Measurements from ENCODE around the gene FTSJ1. TPM values are rescaled to one million over a fixed set of nuclear protein-coding genes. Genes with fewer than 3 reads are reported as not detected.

The FTSJ1 gene
- total RNA-seq, 2 experiments from 2014 or later = 54.7 to 66.1 TPM

DNA sequence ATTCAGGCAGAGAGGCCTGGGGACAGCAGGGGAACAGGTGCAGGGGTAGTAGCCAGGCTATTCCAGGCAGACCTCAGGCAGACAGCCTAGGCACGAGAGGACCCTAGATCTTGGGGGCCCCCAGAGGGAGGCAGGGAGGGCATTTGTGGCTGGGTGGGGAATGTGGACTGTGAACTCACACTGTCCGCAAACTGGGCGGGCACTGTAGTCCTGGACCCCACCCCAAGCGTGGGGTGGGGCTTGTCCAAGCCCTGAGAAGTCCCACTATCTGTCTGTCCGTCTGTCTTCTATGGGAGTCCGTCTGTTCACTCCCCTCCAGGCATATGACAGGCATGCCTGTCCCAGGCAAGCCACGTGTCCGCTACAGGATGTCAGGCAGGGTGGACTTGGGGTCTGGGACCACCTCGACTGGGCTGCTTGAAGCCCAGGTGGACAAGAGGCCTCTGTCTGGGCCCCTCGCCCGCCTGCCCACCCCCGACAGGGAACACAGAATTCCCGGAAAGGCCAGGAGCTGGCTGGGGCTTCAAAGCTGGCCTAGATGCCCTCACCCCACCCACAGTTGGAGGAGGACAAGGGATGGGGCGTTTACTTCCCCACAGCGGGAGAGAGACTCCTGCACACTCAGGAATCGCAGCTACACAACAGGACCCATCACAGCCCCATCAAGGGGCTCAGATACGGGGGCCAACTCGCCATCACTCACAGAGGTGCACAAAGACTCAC, 5.7 kb upstream of the FTSJ1 start, which contains the start of gene SLC38A5:
Gene SLC38A5, minus strand, starts transcription at position 151 of the 723 bp plus-strand sequence. CDS start 2,336 bp downstream, outside the sequence.
- TF ChIP-seq, protein P1, sequence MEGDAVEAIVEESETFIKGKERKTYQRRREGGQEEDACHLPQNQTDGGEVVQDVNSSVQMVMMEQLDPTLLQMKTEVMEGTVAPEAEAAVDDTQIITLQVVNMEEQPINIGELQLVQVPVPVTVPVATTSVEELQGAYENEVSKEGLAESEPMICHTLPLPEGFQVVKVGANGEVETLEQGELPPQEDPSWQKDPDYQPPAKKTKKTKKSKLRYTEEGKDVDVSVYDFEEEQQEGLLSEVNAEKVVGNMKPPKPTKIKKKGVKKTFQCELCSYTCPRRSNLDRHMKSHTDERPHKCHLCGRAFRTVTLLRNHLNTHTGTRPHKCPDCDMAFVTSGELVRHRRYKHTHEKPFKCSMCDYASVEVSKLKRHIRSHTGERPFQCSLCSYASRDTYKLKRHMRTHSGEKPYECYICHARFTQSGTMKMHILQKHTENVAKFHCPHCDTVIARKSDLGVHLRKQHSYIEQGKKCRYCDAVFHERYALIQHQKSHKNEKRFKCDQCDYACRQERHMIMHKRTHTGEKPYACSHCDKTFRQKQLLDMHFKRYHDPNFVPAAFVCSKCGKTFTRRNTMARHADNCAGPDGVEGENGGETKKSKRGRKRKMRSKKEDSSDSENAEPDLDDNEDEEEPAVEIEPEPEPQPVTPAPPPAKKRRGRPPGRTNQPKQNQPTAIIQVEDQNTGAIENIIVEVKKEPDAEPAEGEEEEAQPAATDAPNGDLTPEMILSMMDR (conservative IDR thresholded peaks at IDR 0.05; ENCODE audit: low read length) = no peak
- TF ChIP-seq EZH2phosphoT487 (IDR thresholded peaks at IDR 0.05; ENCODE audit: borderline replicate concordance, low read depth, low read length) = no peak
- Histone ChIP-seq H3K27ac (ENCODE audit: low read depth, low read length, poor library complexity, severe bottlenecking) (peak within 1 kb of the TSS; percentile 64), H3K4me3 (ENCODE audit: low read depth, low read length, poor library complexity, severe bottlenecking) (peak within 1 kb of the TSS; percentile 94), H2AFZ (ENCODE audit: low read length) (peak within 1 kb of the TSS; percentile 92), H3K36me3 (ENCODE audit: insufficient read depth, low read length) (peaks cover 20% of the 10 kb centered on the region), H3K4me1 (ENCODE audit: insufficient read depth, low read length, poor library complexity, severe bottlenecking) (peaks cover 24% of the 10 kb centered on the region), H4K20me1 (ENCODE audit: insufficient read depth, low read length) (no peaks in the 10 kb centered on the region), H3K9me2 (ENCODE audit: insufficient read depth, low read length) (no peaks in the 10 kb centered on the region), H3K4me2 (ENCODE audit: low read length) (peak within 1 kb of the TSS; percentile 88), H3K9me3 (ENCODE audit: low read length) (no peaks in the 10 kb centered on the region), H3K79me2 (ENCODE audit: insufficient read depth, low read depth, low read length) (peaks cover 24% of the 10 kb centered on the region)
- DNase-seq (ENCODE audit: low spot score) = no peak
- ChIA-PET CTCF (ENCODE audit: unreplicated experiment) (no interaction called here), POLR2A (interaction anchor here (0.7 kb wide), 1 partner anchor 101 kb away, joined by 3 read pairs; no protein-coding TSS in a partner anchor)
- intact Hi-C loops (cut with micrococcal nuclease; ENCODE audit: unreplicated experiment) = no loop called here
- no TSS peak for BruUV-seq (replicated peaks)

DNA sequence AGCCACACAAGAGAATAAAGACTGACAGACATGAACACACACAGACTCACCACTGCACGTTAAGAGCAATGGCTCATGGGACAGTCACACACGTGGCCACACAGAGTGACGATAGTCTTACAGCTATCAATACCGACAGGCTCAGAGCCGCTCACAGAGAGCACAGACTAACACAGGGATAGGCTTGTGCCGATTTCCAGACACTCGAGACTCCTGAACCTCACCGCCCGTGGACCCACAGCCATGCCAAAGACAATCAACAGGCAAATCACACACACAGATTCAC, 5.2 kb upstream of the FTSJ1 start:
- CTCF ChIA-PET (ENCODE audit: unreplicated experiment) = no interaction called here
- no peak overlapping the region for H2AFZ ChIP-seq (ENCODE audit: low read length)
- H3K4me3 ChIP-seq (ENCODE audit: low read depth, low read length, poor library complexity, severe bottlenecking) = no peak overlapping the region
- no peaks in the 10 kb centered on the region for H3K9me2 ChIP-seq (ENCODE audit: insufficient read depth, low read length)
- peaks cover 15% of the 10 kb centered on the region for H3K36me3 ChIP-seq (ENCODE audit: insufficient read depth, low read length)
- no peak overlapping the region for H3K27ac ChIP-seq (ENCODE audit: low read depth, low read length, poor library complexity, severe bottlenecking)
- peaks cover 28% of the 10 kb centered on the region for H3K79me2 ChIP-seq (ENCODE audit: insufficient read depth, low read depth, low read length)
- intact Hi-C loops (cut with micrococcal nuclease; ENCODE audit: unreplicated experiment) = no loop called here
- H4K20me1 ChIP-seq (ENCODE audit: insufficient read depth, low read length) = no peaks in the 10 kb centered on the region
- H3K4me2 ChIP-seq (ENCODE audit: low read length) = no peak overlapping the region
- no peak for DNase-seq (ENCODE audit: low spot score)
- TF ChIP-seq, protein P1 (conservative IDR thresholded peaks at IDR 0.05; ENCODE audit: low read length) = no peak
- TF ChIP-seq EZH2phosphoT487 (IDR thresholded peaks at IDR 0.05; ENCODE audit: borderline replicate concordance, low read depth, low read length) = no peak
- peaks cover 24% of the 10 kb centered on the region for H3K4me1 ChIP-seq (ENCODE audit: insufficient read depth, low read length, poor library complexity, severe bottlenecking)
- H3K9me3 ChIP-seq (ENCODE audit: low read length) = no peaks in the 10 kb centered on the region
- no TSS peak for BruUV-seq (replicated peaks)
- POLR2A ChIA-PET = no interaction called here

DNA sequence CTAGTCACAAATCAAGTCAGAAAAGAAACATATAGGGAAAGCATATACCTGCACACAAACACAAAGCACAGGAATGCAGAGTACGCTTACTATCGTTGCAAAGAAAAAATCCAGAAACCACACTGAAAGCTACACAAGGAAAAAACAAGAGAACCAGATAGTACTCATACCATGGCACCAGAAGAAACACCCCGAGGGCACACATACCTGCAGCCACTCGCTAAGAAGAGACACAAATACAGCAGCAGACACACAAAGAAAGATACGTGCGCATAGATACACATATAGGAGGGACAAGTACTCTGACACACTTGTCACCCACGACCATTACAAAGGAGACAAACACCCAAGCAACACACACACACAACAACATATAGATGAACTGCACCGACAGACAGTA, 4.5 kb upstream of the FTSJ1 start:
- Histone ChIP-seq H3K4me3 (ENCODE audit: low read depth, low read length, poor library complexity, severe bottlenecking) (no peak overlapping the region), H3K79me2 (ENCODE audit: insufficient read depth, low read depth, low read length) (peaks cover 33% of the 10 kb centered on the region), H3K27ac (ENCODE audit: low read depth, low read length, poor library complexity, severe bottlenecking) (no peak overlapping the region), H3K9me3 (ENCODE audit: low read length) (no peaks in the 10 kb centered on the region), H4K20me1 (ENCODE audit: insufficient read depth, low read length) (no peaks in the 10 kb centered on the region), H3K36me3 (ENCODE audit: insufficient read depth, low read length) (peaks cover 8% of the 10 kb centered on the region; the same call in 1 of the 2 replicates), H2AFZ (ENCODE audit: low read length) (no peak overlapping the region), H3K4me1 (ENCODE audit: insufficient read depth, low read length, poor library complexity, severe bottlenecking) (peaks cover 24% of the 10 kb centered on the region), H3K4me2 (ENCODE audit: low read length) (no peak overlapping the region), H3K9me2 (ENCODE audit: insufficient read depth, low read length) (no peaks in the 10 kb centered on the region)
- no TSS peak for BruUV-seq (replicated peaks)
- intact Hi-C loops (cut with micrococcal nuclease; ENCODE audit: unreplicated experiment) = no loop called here
- ChIA-PET CTCF (ENCODE audit: unreplicated experiment) (no interaction called here), POLR2A (interaction anchor here (0.7 kb wide), 1 partner anchor 9 kb away, joined by 5 read pairs; no protein-coding TSS in a partner anchor)
- DNase-seq (ENCODE audit: low spot score) = no peak
- TF ChIP-seq, protein P1 (conservative IDR thresholded peaks at IDR 0.05; ENCODE audit: low read length) = no peak
- no peak for TF ChIP-seq EZH2phosphoT487 (IDR thresholded peaks at IDR 0.05; ENCODE audit: borderline replicate concordance, low read depth, low read length)
